ENCODE data around the gene ETV3.

GRCh38 chr1:157089789-157090188 lies 48.4 kb downstream of the ETV3 start:
- no peak for TF ChIP-seq CTCF (conservative IDR thresholded peaks at IDR 0.05; ENCODE audit: low read length)
- no peak for TF ChIP-seq EZH2phosphoT487 (IDR thresholded peaks at IDR 0.05; ENCODE audit: borderline replicate concordance, low read depth, low read length)
